Measurements from ENCODE around the gene MBOAT1.

- TF ChIP-seq, protein P1, sequence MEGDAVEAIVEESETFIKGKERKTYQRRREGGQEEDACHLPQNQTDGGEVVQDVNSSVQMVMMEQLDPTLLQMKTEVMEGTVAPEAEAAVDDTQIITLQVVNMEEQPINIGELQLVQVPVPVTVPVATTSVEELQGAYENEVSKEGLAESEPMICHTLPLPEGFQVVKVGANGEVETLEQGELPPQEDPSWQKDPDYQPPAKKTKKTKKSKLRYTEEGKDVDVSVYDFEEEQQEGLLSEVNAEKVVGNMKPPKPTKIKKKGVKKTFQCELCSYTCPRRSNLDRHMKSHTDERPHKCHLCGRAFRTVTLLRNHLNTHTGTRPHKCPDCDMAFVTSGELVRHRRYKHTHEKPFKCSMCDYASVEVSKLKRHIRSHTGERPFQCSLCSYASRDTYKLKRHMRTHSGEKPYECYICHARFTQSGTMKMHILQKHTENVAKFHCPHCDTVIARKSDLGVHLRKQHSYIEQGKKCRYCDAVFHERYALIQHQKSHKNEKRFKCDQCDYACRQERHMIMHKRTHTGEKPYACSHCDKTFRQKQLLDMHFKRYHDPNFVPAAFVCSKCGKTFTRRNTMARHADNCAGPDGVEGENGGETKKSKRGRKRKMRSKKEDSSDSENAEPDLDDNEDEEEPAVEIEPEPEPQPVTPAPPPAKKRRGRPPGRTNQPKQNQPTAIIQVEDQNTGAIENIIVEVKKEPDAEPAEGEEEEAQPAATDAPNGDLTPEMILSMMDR (IDR thresholded peaks at IDR 0.05 in 8 of 11, conservative IDR thresholded peaks at IDR 0.05 in 3 of 11) = no peak
- TF ChIP-seq POLR2AphosphoS5 (IDR thresholded peaks at IDR 0.05) (no peak), POLR2A (IDR thresholded peaks at IDR 0.05) (no peak)
Measured at GRCh38 chr6:20058912-20059311, 153.4 kb downstream of the MBOAT1 start.
